ENCODE results near the gene PLEKHF1. TPM values are rescaled to one million over a fixed set of nuclear protein-coding genes. Genes with fewer than 3 reads are reported as not detected.
A peak's percentile ranks its signal among the peaks of the same experiment; 100 is the strongest.

PLEKHF1 gene
- total and polyA plus RNA-seq, 2 experiments from 2014 or later, result 10.1 to 25.1 TPM

DNA sequence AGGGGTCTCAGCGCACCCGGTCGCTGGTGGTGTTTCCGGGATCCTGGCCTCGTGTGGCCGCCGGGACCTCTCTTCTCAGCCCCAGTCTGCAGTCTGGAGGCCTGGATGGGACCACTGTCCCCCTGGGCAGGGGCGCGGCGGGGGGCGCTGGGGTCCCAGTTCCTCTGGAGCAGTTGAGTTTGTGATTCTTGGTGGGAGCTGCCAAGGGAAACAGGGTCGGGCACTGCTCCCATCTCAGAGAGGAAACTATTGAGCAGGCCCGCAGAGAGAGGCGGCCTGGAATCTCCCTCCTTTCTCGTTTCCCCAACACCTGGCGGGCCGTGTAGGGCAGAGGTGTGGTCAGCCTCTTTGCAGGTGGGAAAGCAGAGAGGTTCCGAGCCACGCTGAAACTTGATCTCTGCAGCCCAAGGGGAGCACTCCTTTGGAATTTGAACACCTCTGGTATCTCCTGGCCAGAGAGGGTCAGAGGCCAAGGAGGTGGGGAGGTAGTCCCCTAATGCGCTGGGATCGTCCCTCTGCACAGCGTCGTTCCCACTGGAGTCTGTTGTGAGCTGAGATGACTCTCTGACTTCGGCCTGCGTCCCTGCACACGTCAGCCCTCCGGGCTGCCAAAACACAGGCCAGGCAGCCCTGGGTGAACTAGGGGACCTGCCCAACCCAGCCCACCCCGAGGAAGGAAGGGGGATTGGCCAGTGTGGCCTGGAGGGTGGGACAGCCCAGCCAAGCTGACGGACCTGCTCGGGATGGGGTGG, 741 bp downstream of the PLEKHF1 start:
- Histone ChIP-seq H3K27me3 (ENCODE audit: insufficient read depth) (no peaks in the 10 kb centered on the region), H3K79me2 (replicated peaks; ENCODE audit: insufficient read depth) (peaks cover 35% of the 10 kb centered on the region), H4K20me1 (replicated peaks; ENCODE audit: insufficient read depth) (no peaks in the 10 kb centered on the region; the same call in none of the 2 replicates), H3K9me2 (ENCODE audit: insufficient read depth) (no peaks in the 10 kb centered on the region; the same call in 1 of the 2 replicates), H3K4me2 (peak overlapping the region; percentile 89), H3K27ac (ENCODE audit: low read depth) (peak overlapping the region; percentile 75), H2AFZ (0 out of 2 replicates have a peak overlapping the region, but pooled peaks have one; percentile 25), H3F3A (replicated peaks; ENCODE audit: low read depth) (0 out of 2 replicates have a peak, but pooled peaks cover 7% of the 10 kb centered on the region), H3K36me3 (ENCODE audit: insufficient read depth) (no peaks in the 10 kb centered on the region), H3K4me1 (ENCODE audit: insufficient read depth) (peaks cover 10% of the 10 kb centered on the region), H3K4me3 (peak overlapping the region; percentile 88)
- peaks cover 34% of the 10 kb centered on the region for H3K4me1 Mint-ChIP-seq
- peaks cover 8% of the 10 kb centered on the region for H3K36me3 Mint-ChIP-seq (ENCODE audit: low read depth)
- H3K4me3 Mint-ChIP-seq, result peak overlapping the region; percentile 78
- TF ChIP-seq, protein P1, sequence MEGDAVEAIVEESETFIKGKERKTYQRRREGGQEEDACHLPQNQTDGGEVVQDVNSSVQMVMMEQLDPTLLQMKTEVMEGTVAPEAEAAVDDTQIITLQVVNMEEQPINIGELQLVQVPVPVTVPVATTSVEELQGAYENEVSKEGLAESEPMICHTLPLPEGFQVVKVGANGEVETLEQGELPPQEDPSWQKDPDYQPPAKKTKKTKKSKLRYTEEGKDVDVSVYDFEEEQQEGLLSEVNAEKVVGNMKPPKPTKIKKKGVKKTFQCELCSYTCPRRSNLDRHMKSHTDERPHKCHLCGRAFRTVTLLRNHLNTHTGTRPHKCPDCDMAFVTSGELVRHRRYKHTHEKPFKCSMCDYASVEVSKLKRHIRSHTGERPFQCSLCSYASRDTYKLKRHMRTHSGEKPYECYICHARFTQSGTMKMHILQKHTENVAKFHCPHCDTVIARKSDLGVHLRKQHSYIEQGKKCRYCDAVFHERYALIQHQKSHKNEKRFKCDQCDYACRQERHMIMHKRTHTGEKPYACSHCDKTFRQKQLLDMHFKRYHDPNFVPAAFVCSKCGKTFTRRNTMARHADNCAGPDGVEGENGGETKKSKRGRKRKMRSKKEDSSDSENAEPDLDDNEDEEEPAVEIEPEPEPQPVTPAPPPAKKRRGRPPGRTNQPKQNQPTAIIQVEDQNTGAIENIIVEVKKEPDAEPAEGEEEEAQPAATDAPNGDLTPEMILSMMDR (conservative IDR thresholded peaks at IDR 0.05; ENCODE audit: low read depth in 2 of 2), result no peak
- TF ChIP-seq, protein P2, sequence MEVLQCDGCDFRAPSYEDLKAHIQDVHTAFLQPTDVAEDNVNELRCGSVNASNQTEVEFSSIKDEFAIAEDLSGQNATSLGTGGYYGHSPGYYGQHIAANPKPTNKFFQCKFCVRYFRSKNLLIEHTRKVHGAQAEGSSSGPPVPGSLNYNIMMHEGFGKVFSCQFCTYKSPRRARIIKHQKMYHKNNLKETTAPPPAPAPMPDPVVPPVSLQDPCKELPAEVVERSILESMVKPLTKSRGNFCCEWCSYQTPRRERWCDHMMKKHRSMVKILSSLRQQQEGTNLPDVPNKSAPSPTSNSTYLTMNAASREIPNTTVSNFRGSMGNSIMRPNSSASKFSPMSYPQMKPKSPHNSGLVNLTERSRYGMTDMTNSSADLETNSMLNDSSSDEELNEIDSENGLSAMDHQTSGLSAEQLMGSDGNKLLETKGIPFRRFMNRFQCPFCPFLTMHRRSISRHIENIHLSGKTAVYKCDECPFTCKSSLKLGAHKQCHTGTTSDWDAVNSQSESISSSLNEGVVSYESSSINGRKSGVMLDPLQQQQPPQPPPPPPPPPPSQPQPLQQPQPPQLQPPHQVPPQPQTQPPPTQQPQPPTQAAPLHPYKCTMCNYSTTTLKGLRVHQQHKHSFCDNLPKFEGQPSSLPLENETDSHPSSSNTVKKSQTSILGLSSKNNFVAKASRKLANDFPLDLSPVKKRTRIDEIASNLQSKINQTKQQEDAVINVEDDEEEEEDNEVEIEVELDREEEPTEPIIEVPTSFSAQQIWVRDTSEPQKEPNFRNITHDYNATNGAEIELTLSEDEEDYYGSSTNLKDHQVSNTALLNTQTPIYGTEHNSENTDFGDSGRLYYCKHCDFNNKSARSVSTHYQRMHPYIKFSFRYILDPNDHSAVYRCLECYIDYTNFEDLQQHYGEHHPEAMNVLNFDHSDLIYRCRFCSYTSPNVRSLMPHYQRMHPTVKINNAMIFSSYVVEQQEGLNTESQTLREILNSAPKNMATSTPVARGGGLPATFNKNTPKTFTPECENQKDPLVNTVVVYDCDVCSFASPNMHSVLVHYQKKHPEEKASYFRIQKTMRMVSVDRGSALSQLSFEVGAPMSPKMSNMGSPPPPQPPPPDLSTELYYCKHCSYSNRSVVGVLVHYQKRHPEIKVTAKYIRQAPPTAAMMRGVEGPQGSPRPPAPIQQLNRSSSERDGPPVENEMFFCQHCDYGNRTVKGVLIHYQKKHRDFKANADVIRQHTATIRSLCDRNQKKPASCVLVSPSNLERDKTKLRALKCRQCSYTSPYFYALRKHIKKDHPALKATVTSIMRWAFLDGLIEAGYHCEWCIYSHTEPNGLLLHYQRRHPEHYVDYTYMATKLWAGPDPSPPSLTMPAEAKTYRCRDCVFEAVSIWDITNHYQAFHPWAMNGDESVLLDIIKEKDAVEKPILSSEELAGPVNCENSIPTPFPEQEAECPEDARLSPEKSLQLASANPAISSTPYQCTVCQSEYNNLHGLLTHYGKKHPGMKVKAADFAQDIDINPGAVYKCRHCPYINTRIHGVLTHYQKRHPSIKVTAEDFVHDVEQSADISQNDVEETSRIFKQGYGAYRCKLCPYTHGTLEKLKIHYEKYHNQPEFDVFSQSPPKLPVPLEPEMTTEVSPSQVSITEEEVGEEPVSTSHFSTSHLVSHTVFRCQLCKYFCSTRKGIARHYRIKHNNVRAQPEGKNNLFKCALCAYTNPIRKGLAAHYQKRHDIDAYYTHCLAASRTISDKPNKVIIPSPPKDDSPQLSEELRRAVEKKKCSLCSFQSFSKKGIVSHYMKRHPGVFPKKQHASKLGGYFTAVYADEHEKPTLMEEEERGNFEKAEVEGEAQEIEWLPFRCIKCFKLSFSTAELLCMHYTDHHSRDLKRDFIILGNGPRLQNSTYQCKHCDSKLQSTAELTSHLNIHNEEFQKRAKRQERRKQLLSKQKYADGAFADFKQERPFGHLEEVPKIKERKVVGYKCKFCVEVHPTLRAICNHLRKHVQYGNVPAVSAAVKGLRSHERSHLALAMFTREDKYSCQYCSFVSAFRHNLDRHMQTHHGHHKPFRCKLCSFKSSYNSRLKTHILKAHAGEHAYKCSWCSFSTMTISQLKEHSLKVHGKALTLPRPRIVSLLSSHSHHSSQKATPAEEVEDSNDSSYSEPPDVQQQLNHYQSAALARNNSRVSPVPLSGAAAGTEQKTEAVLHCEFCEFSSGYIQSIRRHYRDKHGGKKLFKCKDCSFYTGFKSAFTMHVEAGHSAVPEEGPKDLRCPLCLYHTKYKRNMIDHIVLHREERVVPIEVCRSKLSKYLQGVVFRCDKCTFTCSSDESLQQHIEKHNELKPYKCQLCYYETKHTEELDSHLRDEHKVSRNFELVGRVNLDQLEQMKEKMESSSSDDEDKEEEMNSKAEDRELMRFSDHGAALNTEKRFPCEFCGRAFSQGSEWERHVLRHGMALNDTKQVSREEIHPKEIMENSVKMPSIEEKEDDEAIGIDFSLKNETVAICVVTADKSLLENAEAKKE (CRISPR knock-in tag; IDR thresholded peaks at IDR 0.05), result no peak
- TF ChIP-seq EZH2 (IDR thresholded peaks at IDR 0.05; ENCODE audit: low read depth, unreplicated experiment) (no peak), ZNF331 (CRISPR knock-in tag; IDR thresholded peaks at IDR 0.05; ENCODE audit: low read depth) (no peak), ZNF114 (CRISPR knock-in tag; IDR thresholded peaks at IDR 0.05) (no peak), POLR2AphosphoS5 (IDR thresholded peaks at IDR 0.05; ENCODE audit: low read depth) (no peak), STAT1 (IDR thresholded peaks at IDR 0.05; ENCODE audit: unreplicated experiment) (no peak), EZH2phosphoT487 (IDR thresholded peaks at IDR 0.05; ENCODE audit: unreplicated experiment) (no peak), JUNB (IDR thresholded peaks at IDR 0.05; ENCODE audit: unreplicated experiment) (no peak), NANOG (IDR thresholded peaks at IDR 0.05; ENCODE audit: borderline replicate concordance) (no peak), CREB1 (CRISPR knock-in tag; IDR thresholded peaks at IDR 0.05; ENCODE audit: low read depth) (no peak)
- TF ChIP-seq, protein P3, sequence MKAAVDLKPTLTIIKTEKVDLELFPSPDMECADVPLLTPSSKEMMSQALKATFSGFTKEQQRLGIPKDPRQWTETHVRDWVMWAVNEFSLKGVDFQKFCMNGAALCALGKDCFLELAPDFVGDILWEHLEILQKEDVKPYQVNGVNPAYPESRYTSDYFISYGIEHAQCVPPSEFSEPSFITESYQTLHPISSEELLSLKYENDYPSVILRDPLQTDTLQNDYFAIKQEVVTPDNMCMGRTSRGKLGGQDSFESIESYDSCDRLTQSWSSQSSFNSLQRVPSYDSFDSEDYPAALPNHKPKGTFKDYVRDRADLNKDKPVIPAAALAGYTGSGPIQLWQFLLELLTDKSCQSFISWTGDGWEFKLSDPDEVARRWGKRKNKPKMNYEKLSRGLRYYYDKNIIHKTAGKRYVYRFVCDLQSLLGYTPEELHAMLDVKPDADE (IDR thresholded peaks at IDR 0.05), result no peak
- TF ChIP-seq, protein P4, sequence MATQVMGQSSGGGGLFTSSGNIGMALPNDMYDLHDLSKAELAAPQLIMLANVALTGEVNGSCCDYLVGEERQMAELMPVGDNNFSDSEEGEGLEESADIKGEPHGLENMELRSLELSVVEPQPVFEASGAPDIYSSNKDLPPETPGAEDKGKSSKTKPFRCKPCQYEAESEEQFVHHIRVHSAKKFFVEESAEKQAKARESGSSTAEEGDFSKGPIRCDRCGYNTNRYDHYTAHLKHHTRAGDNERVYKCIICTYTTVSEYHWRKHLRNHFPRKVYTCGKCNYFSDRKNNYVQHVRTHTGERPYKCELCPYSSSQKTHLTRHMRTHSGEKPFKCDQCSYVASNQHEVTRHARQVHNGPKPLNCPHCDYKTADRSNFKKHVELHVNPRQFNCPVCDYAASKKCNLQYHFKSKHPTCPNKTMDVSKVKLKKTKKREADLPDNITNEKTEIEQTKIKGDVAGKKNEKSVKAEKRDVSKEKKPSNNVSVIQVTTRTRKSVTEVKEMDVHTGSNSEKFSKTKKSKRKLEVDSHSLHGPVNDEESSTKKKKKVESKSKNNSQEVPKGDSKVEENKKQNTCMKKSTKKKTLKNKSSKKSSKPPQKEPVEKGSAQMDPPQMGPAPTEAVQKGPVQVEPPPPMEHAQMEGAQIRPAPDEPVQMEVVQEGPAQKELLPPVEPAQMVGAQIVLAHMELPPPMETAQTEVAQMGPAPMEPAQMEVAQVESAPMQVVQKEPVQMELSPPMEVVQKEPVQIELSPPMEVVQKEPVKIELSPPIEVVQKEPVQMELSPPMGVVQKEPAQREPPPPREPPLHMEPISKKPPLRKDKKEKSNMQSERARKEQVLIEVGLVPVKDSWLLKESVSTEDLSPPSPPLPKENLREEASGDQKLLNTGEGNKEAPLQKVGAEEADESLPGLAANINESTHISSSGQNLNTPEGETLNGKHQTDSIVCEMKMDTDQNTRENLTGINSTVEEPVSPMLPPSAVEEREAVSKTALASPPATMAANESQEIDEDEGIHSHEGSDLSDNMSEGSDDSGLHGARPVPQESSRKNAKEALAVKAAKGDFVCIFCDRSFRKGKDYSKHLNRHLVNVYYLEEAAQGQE (IDR thresholded peaks at IDR 0.05; ENCODE audit: unreplicated experiment), result no peak
- DNase-seq (ENCODE audit: low spot score) (peak; percentile 90), ATAC-seq (peak; percentile 68)
- H3K27ac Mint-ChIP-seq, result peak overlapping the region; percentile 91
- H3K9me3 Mint-ChIP-seq, result no peaks in the 10 kb centered on the region
- H3K27me3 Mint-ChIP-seq (ENCODE audit: insufficient read depth, low read depth, poor library complexity), result peaks cover 11% of the 10 kb centered on the region

Data from GM23338 (cell line).